ENCODE measurements around the gene ZNF326.
"Not testable (repeated sequence)": the region's sequence is repeated elsewhere in the genome, so short reads cannot be mapped to it uniquely, and the experiment has no call there.

ZNF326 gene

GRCh38 chr1:89966656-89967055, 28.3 kb upstream of the ZNF326 start:
- no peaks in the 10 kb centered on the region for H3K9me3 ChIP-seq (ENCODE audit: control insufficient read depth in 2 of 2, low read length in 2 of 2)
- H3K4me3 ChIP-seq (ENCODE audit: low read length in 2 of 2): no peak overlapping the region
- no peak overlapping the region for H3K27ac ChIP-seq (ENCODE audit: low read depth in 2 of 2, low read length in 2 of 2)
- no peak overlapping the region for H3K9ac ChIP-seq (ENCODE audit: low read depth in 1 of 2, low read length in 2 of 2)
- H3K27me3 ChIP-seq (ENCODE audit: control insufficient read depth in 2 of 2, insufficient read depth in 2 of 2, low read length in 2 of 2): no peaks in the 10 kb centered on the region
- H3K36me3 ChIP-seq (ENCODE audit: control insufficient read depth in 2 of 2, insufficient read depth in 2 of 2, low read length in 2 of 2): no peaks in the 10 kb centered on the region
- H3K4me1 ChIP-seq (ENCODE audit: control insufficient read depth in 2 of 2, insufficient read depth in 2 of 2, low read length in 2 of 2): peaks cover 0 to 2% of the 10 kb centered on the region in 2 donors

- H3K4me3 ChIP-seq (ENCODE audit: low read length in 2 of 2): no peak overlapping the region
- H3K36me3 ChIP-seq (ENCODE audit: control insufficient read depth in 2 of 2, insufficient read depth in 2 of 2, low read length in 2 of 2): no peaks in the 10 kb centered on the region
- H3K27me3 ChIP-seq (ENCODE audit: control insufficient read depth in 2 of 2, insufficient read depth in 2 of 2, low read length in 2 of 2): no peaks in the 10 kb centered on the region
- H3K4me1 ChIP-seq (ENCODE audit: control insufficient read depth in 2 of 2, insufficient read depth in 2 of 2, low read length in 2 of 2): no peaks in the 10 kb centered on the region
- no peak overlapping the region for H3K9ac ChIP-seq (ENCODE audit: low read depth in 1 of 2, low read length in 2 of 2)
- no peak overlapping the region for H3K27ac ChIP-seq (ENCODE audit: low read depth in 2 of 2, low read length in 2 of 2)
- H3K9me3 ChIP-seq (ENCODE audit: control insufficient read depth in 2 of 2, low read length in 2 of 2): no peaks in the 10 kb centered on the region
These were observed 23.3 kb upstream of the ZNF326 start for GRCh38 chr1:89971600-89971999.

GRCh38 chr1:89972024-89972423, 22.9 kb upstream of the ZNF326 start:
- no peak overlapping the region for H3K9ac ChIP-seq (ENCODE audit: low read depth in 1 of 2, low read length in 2 of 2)

GRCh38 chr1:89973471-89974127, 21.3 kb upstream of the ZNF326 start:
- H3K4me1 ChIP-seq (ENCODE audit: control insufficient read depth in 2 of 2, insufficient read depth in 2 of 2, low read length in 2 of 2): no peaks in the 10 kb centered on the region
- H3K4me3 ChIP-seq (ENCODE audit: low read length in 2 of 2): no peak overlapping the region
- no peaks in the 10 kb centered on the region for H3K9me3 ChIP-seq (ENCODE audit: control insufficient read depth in 2 of 2, low read length in 2 of 2)
- no peak overlapping the region for H3K9ac ChIP-seq (ENCODE audit: low read depth in 1 of 2, low read length in 2 of 2)
- H3K27ac ChIP-seq (ENCODE audit: low read depth in 2 of 2, low read length in 2 of 2): no peak overlapping the region
- no peaks in the 10 kb centered on the region for H3K36me3 ChIP-seq (ENCODE audit: control insufficient read depth in 2 of 2, insufficient read depth in 2 of 2, low read length in 2 of 2)
- H3K27me3 ChIP-seq (ENCODE audit: control insufficient read depth in 2 of 2, insufficient read depth in 2 of 2, low read length in 2 of 2): no peaks in the 10 kb centered on the region

More at GRCh38 chr1:89972024-89972423, 22.9 kb upstream of the ZNF326 start:
- no peaks in the 10 kb centered on the region for H3K9me3 ChIP-seq (ENCODE audit: control insufficient read depth in 2 of 2, low read length in 2 of 2)
- H3K27me3 ChIP-seq (ENCODE audit: control insufficient read depth in 2 of 2, insufficient read depth in 2 of 2, low read length in 2 of 2): no peaks in the 10 kb centered on the region
- H3K4me3 ChIP-seq (ENCODE audit: low read length in 2 of 2): no peak overlapping the region
- no peaks in the 10 kb centered on the region for H3K4me1 ChIP-seq (ENCODE audit: control insufficient read depth in 2 of 2, insufficient read depth in 2 of 2, low read length in 2 of 2)
- H3K36me3 ChIP-seq (ENCODE audit: control insufficient read depth in 2 of 2, insufficient read depth in 2 of 2, low read length in 2 of 2): no peaks in the 10 kb centered on the region
- H3K27ac ChIP-seq (ENCODE audit: low read depth in 2 of 2, low read length in 2 of 2): no peak overlapping the region

GRCh38 chr1:89974256-89974655, 20.7 kb upstream of the ZNF326 start:
- Histone ChIP-seq H3K9me3 (ENCODE audit: control insufficient read depth in 2 of 2, low read length in 2 of 2) (no peaks in the 10 kb centered on the region), H3K36me3 (ENCODE audit: control insufficient read depth in 2 of 2, insufficient read depth in 2 of 2, low read length in 2 of 2) (no peaks in the 10 kb centered on the region), H3K4me1 (ENCODE audit: control insufficient read depth in 2 of 2, insufficient read depth in 2 of 2, low read length in 2 of 2) (no peaks in the 10 kb centered on the region), H3K9ac (ENCODE audit: low read depth in 1 of 2, low read length in 2 of 2) (no peak overlapping the region), H3K27ac (ENCODE audit: low read depth in 2 of 2, low read length in 2 of 2) (no peak overlapping the region), H3K27me3 (ENCODE audit: control insufficient read depth in 2 of 2, insufficient read depth in 2 of 2, low read length in 2 of 2) (no peaks in the 10 kb centered on the region), H3K4me3 (ENCODE audit: low read length in 2 of 2) (no peak overlapping the region)

GRCh38 chr1:89974696-89975470, 20.0 kb upstream of the ZNF326 start:
- Histone ChIP-seq H3K27ac (ENCODE audit: low read depth in 2 of 2, low read length in 2 of 2) (no peak overlapping the region), H3K4me1 (ENCODE audit: control insufficient read depth in 2 of 2, insufficient read depth in 2 of 2, low read length in 2 of 2) (no peaks in the 10 kb centered on the region), H3K36me3 (ENCODE audit: control insufficient read depth in 2 of 2, insufficient read depth in 2 of 2, low read length in 2 of 2) (no peaks in the 10 kb centered on the region), H3K27me3 (ENCODE audit: control insufficient read depth in 2 of 2, insufficient read depth in 2 of 2, low read length in 2 of 2) (no peaks in the 10 kb centered on the region), H3K9ac (ENCODE audit: low read depth in 1 of 2, low read length in 2 of 2) (no peak overlapping the region), H3K9me3 (ENCODE audit: control insufficient read depth in 2 of 2, low read length in 2 of 2) (no peaks in the 10 kb centered on the region), H3K4me3 (ENCODE audit: low read length in 2 of 2) (no peak overlapping the region)

GRCh38 chr1:89975540-89976125, 19.3 kb upstream of the ZNF326 start:
- no peak overlapping the region for H3K4me3 ChIP-seq (ENCODE audit: low read length in 2 of 2)
- no peaks in the 10 kb centered on the region for H3K4me1 ChIP-seq (ENCODE audit: control insufficient read depth in 2 of 2, insufficient read depth in 2 of 2, low read length in 2 of 2)
- H3K27ac ChIP-seq (ENCODE audit: low read depth in 2 of 2, low read length in 2 of 2): no peak overlapping the region
- no peak overlapping the region for H3K9ac ChIP-seq (ENCODE audit: low read depth in 1 of 2, low read length in 2 of 2)
- H3K9me3 ChIP-seq (ENCODE audit: control insufficient read depth in 2 of 2, low read length in 2 of 2): no peaks in the 10 kb centered on the region
- no peaks in the 10 kb centered on the region for H3K36me3 ChIP-seq (ENCODE audit: control insufficient read depth in 2 of 2, insufficient read depth in 2 of 2, low read length in 2 of 2)
- no peaks in the 10 kb centered on the region for H3K27me3 ChIP-seq (ENCODE audit: control insufficient read depth in 2 of 2, insufficient read depth in 2 of 2, low read length in 2 of 2)

- no peaks in the 10 kb centered on the region for H3K27me3 ChIP-seq (ENCODE audit: control insufficient read depth in 2 of 2, insufficient read depth in 2 of 2, low read length in 2 of 2)
- H3K4me1 ChIP-seq (ENCODE audit: control insufficient read depth in 2 of 2, insufficient read depth in 2 of 2, low read length in 2 of 2): no peaks in the 10 kb centered on the region
- H3K9me3 ChIP-seq (ENCODE audit: control insufficient read depth in 2 of 2, low read length in 2 of 2): no peaks in the 10 kb centered on the region
- H3K27ac ChIP-seq (ENCODE audit: low read depth in 2 of 2, low read length in 2 of 2): no peak overlapping the region
- no peak overlapping the region for H3K4me3 ChIP-seq (ENCODE audit: low read length in 2 of 2)
- H3K9ac ChIP-seq (ENCODE audit: low read depth in 1 of 2, low read length in 2 of 2): no peak overlapping the region
- no peaks in the 10 kb centered on the region for H3K36me3 ChIP-seq (ENCODE audit: control insufficient read depth in 2 of 2, insufficient read depth in 2 of 2, low read length in 2 of 2)
These were observed 16.2 kb upstream of the ZNF326 start for GRCh38 chr1:89978755-89979154.

GRCh38 chr1:89980605-89981004, 14.3 kb upstream of the ZNF326 start:
- Histone ChIP-seq H3K27me3 (ENCODE audit: control insufficient read depth in 2 of 2, insufficient read depth in 2 of 2, low read length in 2 of 2) (no peaks in the 10 kb centered on the region), H3K9ac (ENCODE audit: low read depth in 1 of 2, low read length in 2 of 2) (no peak overlapping the region), H3K4me1 (ENCODE audit: control insufficient read depth in 2 of 2, insufficient read depth in 2 of 2, low read length in 2 of 2) (no peaks in the 10 kb centered on the region), H3K36me3 (ENCODE audit: control insufficient read depth in 2 of 2, insufficient read depth in 2 of 2, low read length in 2 of 2) (no peaks in the 10 kb centered on the region), H3K4me3 (ENCODE audit: low read length in 2 of 2) (no peak overlapping the region), H3K27ac (ENCODE audit: low read depth in 2 of 2, low read length in 2 of 2) (no peak overlapping the region), H3K9me3 (ENCODE audit: control insufficient read depth in 2 of 2, low read length in 2 of 2) (no peaks in the 10 kb centered on the region)

- H3K9me3 ChIP-seq (ENCODE audit: control insufficient read depth in 2 of 2, low read length in 2 of 2); H3K4me3 ChIP-seq (ENCODE audit: low read length in 2 of 2); H3K9ac ChIP-seq (ENCODE audit: low read depth in 1 of 2, low read length in 2 of 2); H3K27me3 ChIP-seq (ENCODE audit: control insufficient read depth in 2 of 2, insufficient read depth in 2 of 2, low read length in 2 of 2); H3K27ac ChIP-seq (ENCODE audit: low read depth in 2 of 2, low read length in 2 of 2); H3K36me3 ChIP-seq (ENCODE audit: control insufficient read depth in 2 of 2, insufficient read depth in 2 of 2, low read length in 2 of 2); H3K4me1 ChIP-seq (ENCODE audit: control insufficient read depth in 2 of 2, insufficient read depth in 2 of 2, low read length in 2 of 2): not testable (repeated sequence)
These were observed 12.1 kb upstream of the ZNF326 start for GRCh38 chr1:89982846-89983245.
